HG03571 (cell line): ENCODE measurements around the gene SCAF4.
"Not testable (repeated sequence)": the region's sequence is repeated elsewhere in the genome, so short reads cannot be mapped to it uniquely, and the experiment has no call there.

ENCODE experiments used
- ATAC-seq: cut with Tn5 transposase; IDR thresholded peaks from one replicate; pipeline ENCODE4 v1.9.1; 2021; ENCODE audit not compliant: unreplicated experiment

The SCAF4 gene

GRCh38 chr21:31731857-31732596 is at the start of gene SCAF4:
Gene SCAF4 (minus strand): TSS chr21:31732118. CDS start chr21:31731692, 426 bp downstream.
- peak; percentile 68 for ATAC-seq

DNA sequence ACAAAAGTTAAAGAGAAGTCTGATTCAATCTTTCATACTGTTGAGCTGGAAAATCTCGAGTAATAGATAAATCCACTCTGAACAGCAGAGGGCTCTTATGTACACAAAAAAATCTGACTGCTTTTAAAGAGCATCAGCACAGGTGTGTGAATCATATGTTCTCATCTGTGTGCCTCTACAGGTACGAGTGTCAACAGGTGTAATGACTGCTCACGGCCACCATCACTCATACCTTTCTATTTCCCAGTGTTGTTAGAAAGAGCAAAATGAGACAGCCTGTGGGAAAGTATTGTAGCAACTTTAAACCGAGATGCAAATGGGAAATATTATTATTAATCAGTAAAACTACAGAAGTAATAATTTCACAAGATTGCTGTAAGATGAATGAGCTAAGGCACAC is 49.0 kb upstream of the SCAF4 start:
- ATAC-seq: no peak

DNA sequence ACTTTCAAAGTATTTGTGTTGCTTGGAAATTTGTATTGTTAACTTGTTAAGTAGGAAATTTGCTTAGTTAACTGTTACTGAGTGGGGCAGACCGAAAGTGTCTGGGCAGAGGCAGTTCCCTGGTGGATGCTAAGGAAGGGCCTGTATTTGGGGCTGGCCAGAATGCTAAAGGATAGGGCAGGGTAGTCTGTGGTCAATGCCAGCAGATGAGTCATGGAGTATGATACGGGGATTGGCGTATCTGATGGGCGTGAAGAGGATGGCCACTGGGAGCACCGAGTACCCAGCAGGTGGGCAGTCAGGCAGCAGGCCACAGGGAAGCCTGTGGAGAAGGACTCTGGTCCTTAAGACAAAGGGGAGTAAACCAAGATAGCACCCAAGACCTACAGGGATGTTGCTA is 46.6 kb upstream of the SCAF4 start:
- ATAC-seq: no peak

- no peak for ATAC-seq
Observed at GRCh38 chr21:31777857-31778256, 45.9 kb upstream of the SCAF4 start.

- ATAC-seq: no peak
Observed at GRCh38 chr21:31774031-31774430, 42.1 kb upstream of the SCAF4 start.

- peak; percentile 87 for ATAC-seq
Observed at GRCh38 chr21:31772674-31773555, 41.0 kb upstream of the SCAF4 start.

DNA sequence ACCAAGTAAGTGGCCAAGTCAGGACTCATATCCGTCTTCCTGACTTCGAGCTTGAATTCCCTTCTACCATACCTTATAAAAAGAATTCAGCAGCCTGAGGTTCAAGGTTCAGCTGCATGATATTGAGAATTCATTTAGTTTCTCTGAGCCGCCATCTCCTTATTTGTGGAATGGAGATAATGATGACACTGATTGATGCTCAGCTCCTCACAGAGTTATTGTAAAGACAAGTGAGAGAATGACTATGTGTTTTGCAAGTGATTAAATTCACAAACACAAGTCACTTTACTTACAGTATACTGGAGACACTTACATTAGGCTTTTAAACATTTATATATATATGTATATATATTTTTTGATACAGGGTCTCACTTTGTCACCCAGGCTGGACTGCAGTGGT is 39.8 kb upstream of the SCAF4 start:
- no peak for ATAC-seq

- ATAC-seq: no peak
Observed at GRCh38 chr21:31768710-31769109, 36.8 kb upstream of the SCAF4 start.

DNA sequence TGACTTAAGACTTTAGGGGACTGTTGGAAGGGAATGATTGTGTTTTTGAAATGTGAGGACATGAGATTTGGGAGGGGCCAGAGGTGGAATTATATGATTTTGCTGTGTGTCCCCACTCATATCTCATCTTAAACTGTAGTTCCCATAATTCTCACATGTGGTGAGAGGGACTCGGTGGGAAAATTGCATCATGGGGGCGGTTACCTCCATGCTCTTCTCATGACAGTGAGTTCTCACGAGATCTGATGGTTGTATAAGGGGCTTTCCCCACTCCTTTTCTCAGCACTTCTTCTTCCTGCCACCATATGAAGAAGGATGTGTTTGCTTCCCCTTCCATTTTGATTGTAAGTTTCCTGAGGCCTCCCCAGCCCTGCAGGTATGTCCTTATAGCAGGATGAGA is 35.0 kb upstream of the SCAF4 start:
- no peak for ATAC-seq

DNA sequence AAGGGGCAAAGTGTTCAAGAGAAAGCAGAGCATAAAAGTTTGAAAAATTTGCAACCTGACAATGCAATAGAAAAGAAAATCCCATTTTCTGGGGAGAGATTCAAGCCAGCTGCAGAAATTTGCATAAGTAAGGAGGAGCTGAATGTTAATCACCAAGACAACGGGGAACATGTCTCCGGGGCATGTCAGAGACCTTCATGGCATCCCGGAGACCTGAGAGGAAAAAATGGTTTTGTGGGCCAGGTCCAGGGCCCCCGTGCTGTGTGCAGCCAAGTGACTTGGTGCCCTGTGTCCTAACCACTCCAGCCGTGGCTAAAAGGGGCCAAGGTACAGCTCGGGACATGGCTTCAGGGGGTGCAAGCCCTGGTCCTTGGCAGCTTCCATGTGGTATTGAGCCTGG is 33.9 kb upstream of the SCAF4 start:
- not testable (repeated sequence) for ATAC-seq

GRCh38 chr21:31760931-31761330 is 29.0 kb upstream of the SCAF4 start:
- ATAC-seq: no peak

DNA sequence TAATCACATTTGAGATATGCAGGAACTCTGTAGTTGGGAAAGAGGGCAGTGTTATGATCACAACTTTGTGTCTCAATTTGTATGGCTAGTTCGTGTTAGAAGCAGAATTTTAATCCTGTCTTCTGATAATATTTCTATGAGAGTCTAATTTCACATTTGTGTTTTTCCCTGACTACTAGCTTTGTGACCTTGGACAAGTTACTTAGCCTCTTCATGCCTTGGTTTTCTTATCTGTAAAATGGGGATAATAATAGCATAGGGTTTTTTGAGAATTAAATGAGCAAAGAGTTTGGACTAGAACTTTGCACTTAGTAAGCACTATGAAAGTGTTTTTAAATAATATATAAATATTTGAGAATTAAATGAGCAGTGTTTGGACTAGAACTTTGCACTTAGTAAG is 24.9 kb upstream of the SCAF4 start:
- no peak for ATAC-seq

DNA sequence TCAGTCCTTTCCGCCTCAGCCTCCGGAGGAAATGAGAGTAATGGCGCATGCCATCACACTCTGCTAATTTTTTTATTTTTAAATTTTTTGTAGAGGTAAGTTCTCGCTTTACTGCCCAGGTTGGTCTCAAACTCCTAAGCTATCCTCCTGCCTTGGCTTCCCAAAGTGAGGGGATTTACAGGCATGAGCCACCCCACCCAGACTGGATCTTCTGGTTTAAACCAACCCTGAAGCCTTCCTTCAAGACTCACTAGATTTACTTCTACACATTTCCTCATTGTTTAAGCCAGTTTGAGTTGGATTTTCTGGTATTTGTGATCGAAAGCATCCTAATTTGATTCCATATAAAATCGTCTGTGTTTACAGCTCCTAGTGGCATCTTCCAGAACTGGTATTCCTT is 23.1 kb upstream of the SCAF4 start:
- no peak for ATAC-seq

DNA sequence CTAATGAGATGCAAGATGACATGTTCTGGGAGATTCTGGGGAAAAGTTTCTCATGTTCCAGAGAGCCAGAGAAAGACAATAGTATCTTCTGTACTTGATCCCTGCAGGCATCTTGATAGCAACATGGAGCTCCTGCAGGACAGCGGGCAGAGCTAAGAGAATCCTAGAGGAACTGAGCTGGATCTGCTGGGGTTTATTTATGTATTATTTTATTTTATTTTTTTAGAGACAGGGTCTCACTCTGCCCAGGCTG is 22.7 kb upstream of the SCAF4 start:
- no peak for ATAC-seq

- ATAC-seq: no peak
Observed at GRCh38 chr21:31753949-31754707, 22.2 kb upstream of the SCAF4 start.

DNA sequence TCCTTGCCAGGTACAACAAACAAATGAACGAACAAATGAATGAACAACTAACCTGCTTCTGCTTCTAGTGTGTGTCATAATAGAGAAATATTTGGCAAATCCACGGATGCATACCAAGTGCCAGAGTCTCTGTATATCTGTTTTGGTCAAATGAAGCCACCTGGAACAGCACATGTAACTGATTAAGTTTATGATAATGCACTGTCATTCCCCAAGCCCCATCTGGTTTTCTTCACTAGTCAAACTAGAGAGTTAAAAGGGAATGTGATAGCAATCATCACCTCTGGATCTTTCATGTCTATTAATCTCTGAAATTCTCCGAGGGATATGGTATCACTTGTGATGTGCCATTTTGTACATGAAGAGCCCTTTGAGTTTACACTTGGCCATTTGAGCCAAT is 21.0 kb upstream of the SCAF4 start:
- no peak for ATAC-seq

- ATAC-seq: no peak
Observed at GRCh38 chr21:31752352-31752751, 20.4 kb upstream of the SCAF4 start.

DNA sequence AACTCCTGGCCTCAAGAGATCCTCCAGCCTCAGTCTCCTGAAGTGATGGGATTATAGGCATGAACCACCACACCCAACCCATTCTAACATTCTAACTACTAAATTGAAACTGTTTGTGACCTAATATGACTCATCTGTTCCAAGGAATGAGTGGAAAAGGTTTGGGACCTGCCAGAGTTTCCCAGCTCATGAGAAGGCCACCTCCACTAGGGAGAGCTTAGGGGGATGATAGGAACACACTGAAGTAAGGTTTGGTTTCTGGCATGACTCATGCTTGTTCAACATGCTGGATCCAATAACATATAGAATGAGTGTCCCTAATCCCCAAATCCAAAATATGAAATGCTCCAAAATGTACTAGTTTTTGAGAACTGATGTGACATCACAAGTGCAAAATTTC is 18.9 kb upstream of the SCAF4 start:
- no peak for ATAC-seq

DNA sequence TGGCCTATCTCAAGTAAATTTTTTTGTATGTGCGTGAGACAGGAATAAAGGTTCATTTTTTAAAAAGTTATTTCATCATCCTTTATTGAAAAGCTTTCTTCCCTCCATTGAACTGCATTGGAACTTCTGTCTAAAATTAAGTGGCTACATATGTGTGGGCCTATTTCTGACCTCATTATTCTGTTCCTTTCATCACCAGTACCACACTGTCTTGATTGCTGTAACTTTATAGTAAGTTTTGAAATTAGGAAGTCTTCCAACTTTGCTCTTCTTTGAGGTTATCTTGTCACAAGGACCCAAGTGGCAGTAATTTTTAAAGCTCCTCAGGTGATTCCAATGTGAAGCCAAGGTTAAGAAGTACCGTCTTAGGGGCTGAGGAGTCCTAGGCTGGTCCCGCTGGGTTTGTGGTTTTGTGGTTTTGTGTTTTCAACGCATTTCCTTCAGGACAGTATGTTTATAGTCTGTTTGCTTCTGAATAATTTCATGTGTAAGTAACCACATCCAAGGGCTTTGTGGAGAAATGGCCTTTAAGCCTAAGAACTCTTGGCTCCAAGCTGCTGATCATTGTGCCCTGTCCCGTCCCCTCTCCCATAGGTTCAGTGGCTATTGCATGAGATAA is 12.4 kb upstream of the SCAF4 start:
- no peak for ATAC-seq

GRCh38 chr21:31743712-31744111 is 11.8 kb upstream of the SCAF4 start:
- ATAC-seq: no peak

DNA sequence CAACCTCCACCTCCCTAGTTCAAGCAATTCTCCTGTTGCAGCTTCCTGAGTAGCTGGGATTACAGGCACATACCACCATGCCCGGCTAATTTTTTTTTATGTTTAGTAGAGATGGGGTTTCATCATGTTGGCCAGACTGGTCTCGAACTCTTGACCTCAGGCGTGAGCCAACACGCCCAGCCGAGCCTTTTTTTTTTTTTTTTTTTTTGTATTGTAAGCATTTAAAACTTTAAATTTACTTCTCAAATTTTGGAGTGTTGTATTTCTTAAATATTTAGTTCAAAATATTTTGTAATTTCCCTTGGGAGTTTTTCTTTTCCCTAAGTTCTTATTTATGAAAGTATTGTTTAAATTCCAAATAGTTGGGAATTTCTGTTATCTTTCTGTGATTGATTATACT is 9.2 kb upstream of the SCAF4 start:
- no peak for ATAC-seq
